ENCODE results near the gene INTS4. TPM values are rescaled to one million over a fixed set of nuclear protein-coding genes. Genes with fewer than 3 reads are reported as not detected.

INTS4 gene
- total RNA-seq, 2 donors from 2014 or later = 21.5 to 28.0 TPM

GRCh38 chr11:78036313-78036712 lies 41.8 kb upstream of the INTS4 start:
- no peak for TF ChIP-seq CTCF (IDR thresholded peaks at IDR 0.05)
- intact Hi-C loops (cut with DNase I) = no loop called here
- no peak for DNase-seq
- Histone ChIP-seq H3K4me3 (no peak overlapping the region), H3K36me3 (no peaks in the 10 kb centered on the region), H3K9ac (ENCODE audit: low read depth in 2 of 2, low read length in 2 of 2) (no peak overlapping the region), H3K27ac (peak overlapping the region; percentile 68), H3K9me3 (no peaks in the 10 kb centered on the region), H3K27me3 (no peaks in the 10 kb centered on the region), H3K4me1 (peaks cover 15% of the 10 kb centered on the region)

- H3K4me1 ChIP-seq = peaks cover 7% of the 10 kb centered on the region
- H3K4me3 ChIP-seq = no peak overlapping the region
- no peaks in the 10 kb centered on the region for H3K36me3 ChIP-seq
- H3K9me3 ChIP-seq = no peaks in the 10 kb centered on the region
- H3K9ac ChIP-seq (ENCODE audit: low read depth in 2 of 2, low read length in 2 of 2) = no peak overlapping the region
- H3K27ac ChIP-seq = no peak overlapping the region
- H3K27me3 ChIP-seq = no peaks in the 10 kb centered on the region
- intact Hi-C loops (cut with DNase I) = no loop called here
- no peak for DNase-seq
- no peak for TF ChIP-seq CTCF (IDR thresholded peaks at IDR 0.05)
These were observed 40.2 kb upstream of the INTS4 start for GRCh38 chr11:78034623-78035022.

GRCh38 chr11:78033040-78033439 lies 38.6 kb upstream of the INTS4 start:
- Histone ChIP-seq H3K9me3 (no peaks in the 10 kb centered on the region), H3K9ac (ENCODE audit: low read depth in 2 of 2, low read length in 2 of 2) (no peak overlapping the region), H3K27ac (no peak overlapping the region), H3K36me3 (no peaks in the 10 kb centered on the region), H3K4me3 (no peak overlapping the region), H3K27me3 (no peaks in the 10 kb centered on the region), H3K4me1 (no peaks in the 10 kb centered on the region)
- DNase-seq = no peak
- no peak for TF ChIP-seq CTCF (IDR thresholded peaks at IDR 0.05)
- intact Hi-C loops (cut with DNase I) = no loop called here

GRCh38 chr11:78032090-78032489 lies 37.6 kb upstream of the INTS4 start:
- Histone ChIP-seq H3K4me3 (no peak overlapping the region), H3K4me1 (no peaks in the 10 kb centered on the region), H3K9me3 (no peaks in the 10 kb centered on the region), H3K36me3 (no peaks in the 10 kb centered on the region), H3K27ac (no peak overlapping the region), H3K9ac (ENCODE audit: low read depth in 2 of 2, low read length in 2 of 2) (no peak overlapping the region), H3K27me3 (no peaks in the 10 kb centered on the region)
- DNase-seq = no peak
- intact Hi-C loops (cut with DNase I) = no loop called here
- no peak for TF ChIP-seq CTCF (IDR thresholded peaks at IDR 0.05)

- Histone ChIP-seq H3K9me3 (no peaks in the 10 kb centered on the region), H3K27me3 (no peaks in the 10 kb centered on the region), H3K36me3 (no peaks in the 10 kb centered on the region), H3K4me1 (no peaks in the 10 kb centered on the region), H3K4me3 (no peak overlapping the region), H3K27ac (no peak overlapping the region), H3K9ac (ENCODE audit: low read depth in 2 of 2, low read length in 2 of 2) (no peak overlapping the region)
- no peak for TF ChIP-seq CTCF (IDR thresholded peaks at IDR 0.05)
- intact Hi-C loops (cut with DNase I) = no loop called here
- no peak for DNase-seq
These were observed 37.2 kb upstream of the INTS4 start for GRCh38 chr11:78031629-78032028.
